HepG2 (cell line): ENCODE data around the gene ARL5C.

Source experiments
- KLF16 ChIP-seq, 2 experiments: sonication (generic) in 1 of 2; formaldehyde crosslinking in 1 of 2; IDR thresholded peaks; 2 replicates each; pipeline versions ENCODE4 v1.6.1 to v1.8.0; 2016 to 2023; ENCODE audit warnings: missing genetic modification reagents in 2 of 2, missing compliant biosample characterization in 1 of 2
- MEF2D ChIP-seq: sonication (generic); formaldehyde crosslinking; IDR thresholded peaks from 2 replicates; pipeline ENCODE4 v1.5.1; 2020; ENCODE audit warnings: mild to moderate bottlenecking, missing genetic modification reagents
- MTA3 ChIP-seq: sonication (generic); formaldehyde crosslinking; IDR thresholded peaks from 2 replicates; pipeline ENCODE4 v1.4.0; 2020; ENCODE audit warnings: missing genetic modification reagents
- TEAD2 ChIP-seq: sonication (generic); formaldehyde crosslinking; IDR thresholded peaks from 2 replicates; pipeline ENCODE4 v1.9.0; 2021; ENCODE audit warnings: missing genetic modification reagents
- ZBTB21 ChIP-seq: sonication (generic); formaldehyde crosslinking; IDR thresholded peaks from 2 replicates; pipeline ENCODE4 v1.4.0; 2020; ENCODE audit warnings: missing genetic modification reagents
- ZBTB7A ChIP-seq: sonication (generic); formaldehyde crosslinking; IDR thresholded peaks from 2 replicates; pipeline ENCODE4 v1.8.0; 2022; ENCODE audit warnings: mild to moderate bottlenecking, missing genetic modification reagents

DNA sequence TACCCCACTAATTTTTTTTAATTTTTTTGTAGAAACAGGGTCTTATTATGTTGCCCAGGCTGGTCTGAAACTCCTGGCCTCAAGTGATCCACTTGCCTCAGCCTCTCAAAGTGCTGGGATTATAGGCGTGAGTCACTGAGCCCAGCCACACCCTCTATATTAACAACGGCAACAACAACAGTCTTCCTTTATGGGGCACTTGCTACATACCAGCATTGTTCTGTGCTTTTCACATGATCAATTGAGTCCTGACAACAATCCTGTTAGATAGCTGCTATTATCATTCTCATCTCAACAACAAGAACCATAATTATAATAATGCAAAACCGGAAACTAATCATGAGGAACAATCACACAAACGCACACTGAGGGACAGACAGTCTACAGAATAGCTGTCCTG, 12.6 kb upstream of the ARL5C start:
- TF ChIP-seq ZBTB21 (CRISPR knock-in tag), result no peak
- no peak for TF ChIP-seq ZBTB7A (CRISPR knock-in tag)
- no peak for TF ChIP-seq MTA3 (CRISPR knock-in tag)
- no peak for TF ChIP-seq KLF16 (CRISPR knock-in tag; IDR thresholded peaks at IDR 0.05)
- no peak for TF ChIP-seq MEF2D (CRISPR knock-in tag)
- TF ChIP-seq TEAD2 (CRISPR knock-in tag), result no peak
